IMR-90 (cell line): ENCODE results near the gene SGMS1. TPM values are rescaled to one million over a fixed set of nuclear protein-coding genes. Genes with fewer than 3 reads are reported as not detected.

Experiments
- ATAC-seq: fragments of 200-7000 bp; cut with Tn5 transposase; 2 replicates; pipeline ENCODE4 v1.9.1; 2020; ENCODE audit warnings: low read depth, mild to moderate bottlenecking, moderate library complexity
- BruUV-seq: library from RNA; stranded (reverse); fragments of 400-500 nt; replicated peaks from 2 replicates; lab custom pipeline; 2021; lab: Mats Ljungman, UMichigan
- CTCF ChIA-PET: fragments of 300-600 bp; formaldehyde crosslinking; extraction: SDS; loops from one replicate; lab custom pipeline; 2021; ENCODE audit warnings: antibody characterized with exemption; lab: Yijun Ruan, JAX
- POLR2A ChIA-PET: fragments of 300-600 bp; sonication (Branson Sonifier 250); formaldehyde crosslinking; loops from one replicate; lab custom pipeline; 2022; ENCODE audit warnings: antibody characterized with exemption; ENCODE audit not compliant: unreplicated experiment; lab: Charles Lee
- DNase-seq: peaks from one replicate; pipeline ENCODE4 v3.0.0; 2013
- H2AFZ ChIP-seq: replicated peaks from 2 replicates; pipeline ENCODE3; 2013; ENCODE audit warnings: low read length, mild to moderate bottlenecking; ENCODE audit not compliant: poor library complexity
- H2AK5ac ChIP-seq: 2 replicates; pipeline ENCODE4 v1.6.1; 2013; ENCODE audit warnings: low read depth, low read length, inconsistent platforms
- H2AK9ac ChIP-seq: replicated peaks from 2 replicates; pipeline ENCODE3; 2013; ENCODE audit warnings: mild to moderate bottlenecking, low read depth, low read length, moderate library complexity; ENCODE audit not compliant: poor library complexity
- H2BK120ac ChIP-seq: 2 replicates; pipeline ENCODE4 v1.6.1; 2013; ENCODE audit warnings: low read depth, low read length, inconsistent platforms
- H2BK15ac ChIP-seq: 3 replicates; pipeline ENCODE4 v1.6.1; 2013; ENCODE audit warnings: low read depth, low read length, inconsistent platforms
- H2BK20ac ChIP-seq: 2 replicates; pipeline ENCODE4 v1.6.1; 2013; ENCODE audit warnings: low read depth, mild to moderate bottlenecking, inconsistent platforms, low read length, moderate library complexity
- H2BK5ac ChIP-seq: 2 replicates; pipeline ENCODE4 v1.6.1; 2013; ENCODE audit warnings: mild to moderate bottlenecking, low read depth, low read length, inconsistent platforms; ENCODE audit not compliant: poor library complexity, severe bottlenecking
- H3K14ac ChIP-seq: replicated peaks from 2 replicates; pipeline ENCODE4 v1.6.1; 2013; ENCODE audit warnings: low read depth, low read length, inconsistent platforms
- H3K18ac ChIP-seq: 2 replicates; pipeline ENCODE4 v1.6.1; 2013; ENCODE audit warnings: low read depth, low read length, control low read depth
- H3K23ac ChIP-seq: 2 replicates; pipeline ENCODE4 v1.6.1; 2013; ENCODE audit warnings: low read depth, low read length, inconsistent platforms
- H3K27ac ChIP-seq: 2 replicates; pipeline ENCODE4 v1.5.1; 2013; ENCODE audit warnings: mild to moderate bottlenecking, control low read depth, low read length; ENCODE audit not compliant: insufficient read depth
- H3K27me3 ChIP-seq: 2 replicates; pipeline ENCODE4 v1.6.1; 2013; ENCODE audit warnings: low read length; ENCODE audit not compliant: control insufficient read depth, insufficient read depth
- H3K36me3 ChIP-seq: 2 replicates; pipeline ENCODE4 v1.6.1; 2013; ENCODE audit warnings: low read length, mixed read lengths; ENCODE audit not compliant: control insufficient read depth, insufficient read depth
- H3K4ac ChIP-seq: 2 replicates; pipeline ENCODE4 v1.6.1; 2013; ENCODE audit warnings: low read depth, low read length, inconsistent platforms
- H3K4me1 ChIP-seq: 2 replicates; pipeline ENCODE4 v1.6.1; 2013; ENCODE audit warnings: low read length, mixed read lengths; ENCODE audit not compliant: control insufficient read depth, insufficient read depth
- H3K4me2 ChIP-seq: 2 replicates; pipeline ENCODE4 v1.6.1; 2013; ENCODE audit warnings: low read depth, mild to moderate bottlenecking, control low read depth, low read length, moderate library complexity
- H3K4me3 ChIP-seq: 2 replicates; pipeline ENCODE4 v1.5.1; 2013; ENCODE audit warnings: low read depth, mild to moderate bottlenecking, control low read depth, low read length, moderate library complexity; ENCODE audit not compliant: insufficient read depth
- H3K56ac ChIP-seq: 2 replicates; pipeline ENCODE4 v1.6.1; 2013; ENCODE audit warnings: low read length, inconsistent platforms; ENCODE audit not compliant: insufficient read depth; ENCODE audit errors: extremely low read depth
- H3K79me1 ChIP-seq, 2 experiments: 2 replicates each; pipeline ENCODE4 v1.6.1; 2013; ENCODE audit warnings: low read length in 2 of 2, inconsistent platforms in 1 of 2, low read depth in 1 of 2
- H3K9ac ChIP-seq: 2 replicates; pipeline ENCODE4 v1.6.1; 2013; ENCODE audit warnings: low read depth, low read length, control low read depth
- H3K9me1 ChIP-seq: 2 replicates; pipeline ENCODE4 v1.6.1; 2013; ENCODE audit warnings: low read length, inconsistent platforms; ENCODE audit not compliant: insufficient read depth
- H3K9me3 ChIP-seq: 2 replicates; pipeline ENCODE4 v1.6.1; 2013; ENCODE audit warnings: low read length; ENCODE audit not compliant: control insufficient read depth, insufficient read depth
- H4K20me1 ChIP-seq: 2 replicates; pipeline ENCODE4 v1.6.1; 2013; ENCODE audit warnings: low read length, inconsistent platforms; ENCODE audit not compliant: insufficient read depth
- H4K5ac ChIP-seq: 2 replicates; pipeline ENCODE4 v1.6.1; 2013; ENCODE audit warnings: mild to moderate bottlenecking, low read depth, low read length, control low read depth
- H4K8ac ChIP-seq, 2 experiments: 2 replicates each; pipeline ENCODE4 v1.6.1; 2013; ENCODE audit warnings: low read depth in 2 of 2, low read length in 2 of 2, control low read depth in 1 of 2, inconsistent platforms in 1 of 2
- H4K91ac ChIP-seq: 2 replicates; pipeline ENCODE4 v1.6.1; 2013; ENCODE audit warnings: low read depth, low read length, inconsistent platforms; ENCODE audit not compliant: insufficient read depth
- CEBPB ChIP-seq: IDR thresholded peaks from 2 replicates; pipeline ENCODE4 v1.6.1; 2012; ENCODE audit warnings: low read depth, low read length, improper control_type of control experiment
- CHD1 ChIP-seq: IDR thresholded peaks from 2 replicates; pipeline ENCODE4 v1.6.1; 2012; ENCODE audit warnings: low read depth, low read length, improper control_type of control experiment
- MAFK ChIP-seq: IDR thresholded peaks from 2 replicates; pipeline ENCODE4 v1.6.1; 2012; ENCODE audit warnings: low read depth, low read length, improper control_type of control experiment
- POLR2A ChIP-seq: IDR thresholded peaks from 2 replicates; pipeline ENCODE4 v1.6.1; 2012; ENCODE audit warnings: mild to moderate bottlenecking, low read depth, low read length
- WGBS, 2 experiments: methylation state at CpG; one replicate each; pipeline versions ENCODE4 v1.1.5 to v1.1.7; 2013; ENCODE audit warnings: missing lambda C conversion rate in 2 of 2; ENCODE audit not compliant: insufficient read length in 1 of 2; ENCODE audit errors: extremely low coverage in 2 of 2; 5-methylcytosine and 5-hydroxymethylcytosine counted together
- dilution Hi-C: fragments of 300-500 bp; cut with HindIII; formaldehyde crosslinking; loops from one replicate; pipeline ENCODE4 v1.14.3; 2018; ENCODE audit warnings: low sequenced_read_pairs; ENCODE audit not compliant: unreplicated experiment
- in situ Hi-C: fragments of 300-500 bp; cut with MboI; formaldehyde crosslinking; loops from 3 replicates; pipeline ENCODE4 v1.14.3; 2019; ENCODE audit warnings: low sequenced_read_pairs, inconsistent platforms, mixed read lengths
- intact Hi-C: fragments of 100-400 bp; cut with micrococcal nuclease; formaldehyde crosslinking; loops from 2 replicates; pipeline ENCODE4 v1.10.0; 2022
- polyA plus RNA-seq, 3 experiments: library from polyadenylated mRNA; depleted of rRNA; stranded (reverse); fragments of >200 nt; gene quantifications; 2 replicates each; pipeline ENCODE4 v1.2.3, GENCODE V29; 2012; ENCODE audit warnings: low replicate concordance in 1 of 3
- total RNA-seq: library from RNA; depleted of rRNA; stranded (reverse); fragments of >200 nt; gene quantifications from 2 replicates; pipeline ENCODE4 v1.2.3, GENCODE V29; 2012

The SGMS1 gene
- total and polyA plus RNA-seq, 2 of the 4 experiments (the other 2 are of a cell fraction) = 9.8 to 30.8 TPM

DNA sequence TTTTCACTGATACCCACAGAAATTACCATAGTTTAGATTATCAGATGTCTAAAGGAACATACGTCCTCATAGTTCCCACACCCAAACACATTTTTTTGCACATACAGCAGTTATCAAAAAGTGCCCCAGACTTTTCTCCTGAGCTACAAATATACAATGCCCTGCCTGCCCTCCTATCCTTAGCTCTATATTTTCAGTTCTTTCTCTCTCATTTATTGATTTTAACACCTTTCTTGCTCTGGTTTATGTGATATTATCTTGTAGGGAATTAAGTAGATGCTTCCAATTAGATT, 25.1 kb upstream of the SGMS1 start:
- Histone ChIP-seq H3K9me3 (no peaks in the 10 kb centered on the region; the same call in 1 of the 2 replicates), H3K9ac (no peak overlapping the region), H2AK5ac (no peak overlapping the region), H3K56ac (no peak overlapping the region), H2AFZ (no peak overlapping the region), H3K36me3 (no peaks in the 10 kb centered on the region), H2BK15ac (no peak overlapping the region), H4K8ac (no peak overlapping the region), H2BK20ac (no peak overlapping the region), H3K9me1 (no peaks in the 10 kb centered on the region), H3K4me3 (no peak overlapping the region), H3K14ac (no peak overlapping the region), H2BK5ac (no peak overlapping the region), H3K79me1 (no peaks in the 10 kb centered on the region), H2BK120ac (no peak overlapping the region), H2AK9ac (no peak overlapping the region), H3K4ac (no peak overlapping the region), H3K27me3 (no peaks in the 10 kb centered on the region), H3K27ac (no peak overlapping the region), H3K4me2 (no peak overlapping the region), H4K91ac (no peak overlapping the region), H4K5ac (no peak overlapping the region), H3K23ac (no peak overlapping the region), H4K20me1 (no peaks in the 10 kb centered on the region), H3K18ac (no peak overlapping the region), H3K4me1 (peaks cover 4% of the 10 kb centered on the region)
- ChIA-PET POLR2A (no interaction called here), CTCF (no interaction called here)
- WGBS, 2 experiments = 67% methylated on average over 1 of the region's 1 CpG; no CpG with 5 or more reads in 1 of the 2 experiments
- ATAC-seq (no peak), DNase-seq (no peak)
- intact Hi-C loops (no loop called here), dilution Hi-C loops (no loop called here), in situ Hi-C loops (no loop called here)
- TF ChIP-seq POLR2A = no peak
- peak; percentile 36; the same call in 1 of the 2 replicates for TF ChIP-seq MAFK
- no peak for TF ChIP-seq CEBPB
- TF ChIP-seq CHD1 = no peak
- BruUV-seq = no TSS peak
